NCI-H748 (cell line): ENCODE measurements around the gene IRGQ.
"Not testable (repeated sequence)": the region's sequence is repeated elsewhere in the genome, so short reads cannot be mapped to it uniquely, and the experiment has no call there.

Source experiments
- DNase-seq: peaks from one replicate; lab custom pipeline; 2025; ENCODE audit not compliant: unreplicated experiment; lab: John Stamatoyannopoulos, UW

IRGQ gene

GRCh38 chr19:43595999-43596841 is at the start of gene IRGQ, which contains the start of gene ZNF576:
Gene IRGQ (minus strand): TSS chr19:43596134. CDS start chr19:43595338, 796 bp downstream.
Gene ZNF576 (plus strand): TSS chr19:43596595. CDS start chr19:43597109, 514 bp downstream.
- DNase-seq = peak; percentile 100

GRCh38 chr19:43644181-43644580 is 48.2 kb upstream of the IRGQ start:
- DNase-seq = no peak

GRCh38 chr19:43643326-43643725 is 47.4 kb upstream of the IRGQ start:
- peak; percentile 60 for DNase-seq

GRCh38 chr19:43642531-43642930 is 46.6 kb upstream of the IRGQ start:
- no peak for DNase-seq

GRCh38 chr19:43641333-43641732 is 45.4 kb upstream of the IRGQ start:
- no peak for DNase-seq

GRCh38 chr19:43640424-43640757 is 44.5 kb upstream of the IRGQ start:
- DNase-seq = no peak

- peak; percentile 62 for DNase-seq
Measured at GRCh38 chr19:43639519-43640423, 43.8 kb upstream of the IRGQ start, which contains the start of gene CADM4. Gene CADM4 (minus strand): TSS chr19:43639850. CDS start chr19:43639790, 60 bp downstream.

- no peak for DNase-seq
Measured at GRCh38 chr19:43638995-43639518, 43.1 kb upstream of the IRGQ start.

GRCh38 chr19:43638214-43638994 is 42.5 kb upstream of the IRGQ start:
- no peak for DNase-seq

- DNase-seq = no peak
Measured at GRCh38 chr19:43636121-43636683, 40.3 kb upstream of the IRGQ start.

- DNase-seq = not testable (repeated sequence)
Measured at GRCh38 chr19:43635561-43635940, 39.6 kb upstream of the IRGQ start.

- no peak for DNase-seq
Measured at GRCh38 chr19:43634872-43635560, 39.1 kb upstream of the IRGQ start.

GRCh38 chr19:43634506-43634871 is 38.6 kb upstream of the IRGQ start:
- DNase-seq = no peak

GRCh38 chr19:43634068-43634467 is 38.1 kb upstream of the IRGQ start:
- DNase-seq = no peak

- DNase-seq = no peak
Measured at GRCh38 chr19:43633520-43633919, 37.6 kb upstream of the IRGQ start.

- no peak for DNase-seq
Measured at GRCh38 chr19:43631491-43631890, 35.6 kb upstream of the IRGQ start.

- no peak for DNase-seq
Measured at GRCh38 chr19:43628646-43629326, 32.9 kb upstream of the IRGQ start.

- no peak for DNase-seq
Measured at GRCh38 chr19:43626838-43627237, 30.9 kb upstream of the IRGQ start.

GRCh38 chr19:43625918-43626579 is 30.1 kb upstream of the IRGQ start:
- DNase-seq = no peak
